Lower leg skin (tissue), 3 donors: ENCODE results near the gene TMEM187.

ENCODE experiments used
- CTCF ChIP-seq, 3 donors: fragments of 450-650 bp; IDR thresholded peaks; one replicate each; pipeline ENCODE4 v1.5.1; 2016; ENCODE audit warnings: antibody characterized with exemption in 3 of 3, mild to moderate bottlenecking in 3 of 3, moderate library complexity in 2 of 3
- POLR2A ChIP-seq, 2 donors: fragments of 450-650 bp; IDR thresholded peaks; one replicate each; pipeline ENCODE4 v1.6.1; 2016 to 2017; ENCODE audit warnings: antibody characterized with exemption in 2 of 2, mild to moderate bottlenecking in 1 of 2, moderate library complexity in 1 of 2

GRCh38 chrX:153988493-153988892 lies 15.9 kb downstream of the TMEM187 start:
- no peak for TF ChIP-seq CTCF (IDR thresholded peaks at IDR 0.05)
- TF ChIP-seq POLR2A (IDR thresholded peaks at IDR 0.05) = no peak
